ENCODE measurements around the gene CAPN5.

The CAPN5 gene

GRCh38 chr11:77100166-77101042 is 33.6 kb downstream of the CAPN5 start:
- DNase-seq (ENCODE audit: low spot score): no peak

- peak; percentile 70 for DNase-seq (ENCODE audit: low spot score)
Observed at GRCh38 chr11:77101043-77101537, 34.3 kb downstream of the CAPN5 start.

GRCh38 chr11:77102246-77103210 is 35.8 kb downstream of the CAPN5 start, which contains the start of gene OMP:
Gene OMP, plus strand, starts transcription at chr11:77102840. Its CDS starts 0 bp downstream, at chr11:77102840.
- DNase-seq (ENCODE audit: low spot score): no peak

- DNase-seq (ENCODE audit: low spot score): no peak
Observed at GRCh38 chr11:77103319-77103718, 36.5 kb downstream of the CAPN5 start.

- DNase-seq (ENCODE audit: low spot score): peak; percentile 50
Observed at GRCh38 chr11:77104727-77105126, 38.0 kb downstream of the CAPN5 start.

GRCh38 chr11:77106321-77106720 is 39.5 kb downstream of the CAPN5 start:
- DNase-seq (ENCODE audit: low spot score): no peak

- DNase-seq (ENCODE audit: low spot score): no peak
Observed at GRCh38 chr11:77106759-77107158, 40.0 kb downstream of the CAPN5 start.

- peak; percentile 87 for DNase-seq (ENCODE audit: low spot score)
Observed at GRCh38 chr11:77107950-77108349, 41.2 kb downstream of the CAPN5 start.

GRCh38 chr11:77108436-77108835 is 41.7 kb downstream of the CAPN5 start:
- no peak for DNase-seq (ENCODE audit: low spot score)

GRCh38 chr11:77109236-77110019 is 42.7 kb downstream of the CAPN5 start:
- peak; percentile 59 for DNase-seq (ENCODE audit: low spot score)

- no peak for DNase-seq (ENCODE audit: low spot score)
Observed at GRCh38 chr11:77110836-77111235, 44.1 kb downstream of the CAPN5 start.

- DNase-seq (ENCODE audit: low spot score): no peak
Observed at GRCh38 chr11:77111277-77111676, 44.5 kb downstream of the CAPN5 start.

GRCh38 chr11:77111946-77112345 is 45.2 kb downstream of the CAPN5 start:
- DNase-seq (ENCODE audit: low spot score): no peak

GRCh38 chr11:77112641-77113381 is 46.0 kb downstream of the CAPN5 start:
- DNase-seq (ENCODE audit: low spot score): no peak

GRCh38 chr11:77113382-77114088 is 46.8 kb downstream of the CAPN5 start:
- peak; percentile 63 for DNase-seq (ENCODE audit: low spot score)

GRCh38 chr11:77114089-77114463 is 47.3 kb downstream of the CAPN5 start:
- DNase-seq (ENCODE audit: low spot score): no peak

- peak; percentile 40 for DNase-seq (ENCODE audit: low spot score)
Observed at GRCh38 chr11:77115181-77115611, 48.4 kb downstream of the CAPN5 start.

- no peak for DNase-seq (ENCODE audit: low spot score)
Observed at GRCh38 chr11:77115956-77116355, 49.2 kb downstream of the CAPN5 start.

GRCh38 chr11:77117492-77117891 is 50.7 kb downstream of the CAPN5 start:
- DNase-seq (ENCODE audit: low spot score): no peak

GRCh38 chr11:77118086-77118485 is 51.3 kb downstream of the CAPN5 start:
- DNase-seq (ENCODE audit: low spot score): no peak
